ENCODE data around the gene LSMEM2.
"Not testable (repeated sequence)": the region's sequence is repeated elsewhere in the genome, so short reads cannot be mapped to it uniquely, and the experiment has no call there.

The LSMEM2 gene

DNA sequence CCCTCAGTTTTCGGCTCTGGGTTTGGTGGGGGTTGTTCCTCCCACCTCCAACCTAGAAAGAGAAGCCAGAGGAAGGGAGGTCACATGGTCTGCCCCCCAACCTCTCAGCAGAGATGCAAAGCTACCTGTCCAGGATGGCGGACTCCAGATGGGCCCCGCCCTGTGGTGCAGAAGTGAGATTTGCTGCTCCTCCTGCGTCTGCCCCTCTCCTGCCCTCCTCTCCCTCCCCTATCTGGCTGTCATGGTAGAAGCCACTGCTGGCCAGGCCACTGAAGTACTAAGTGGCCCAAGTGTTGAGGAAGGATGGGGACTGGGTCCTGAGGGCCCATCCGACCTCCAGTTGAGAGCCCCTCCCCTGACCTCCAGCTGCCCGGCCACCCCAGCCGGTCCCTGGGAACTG lies 12.1 kb upstream of the LSMEM2 start:
- DNase-seq, result no peak

DNA sequence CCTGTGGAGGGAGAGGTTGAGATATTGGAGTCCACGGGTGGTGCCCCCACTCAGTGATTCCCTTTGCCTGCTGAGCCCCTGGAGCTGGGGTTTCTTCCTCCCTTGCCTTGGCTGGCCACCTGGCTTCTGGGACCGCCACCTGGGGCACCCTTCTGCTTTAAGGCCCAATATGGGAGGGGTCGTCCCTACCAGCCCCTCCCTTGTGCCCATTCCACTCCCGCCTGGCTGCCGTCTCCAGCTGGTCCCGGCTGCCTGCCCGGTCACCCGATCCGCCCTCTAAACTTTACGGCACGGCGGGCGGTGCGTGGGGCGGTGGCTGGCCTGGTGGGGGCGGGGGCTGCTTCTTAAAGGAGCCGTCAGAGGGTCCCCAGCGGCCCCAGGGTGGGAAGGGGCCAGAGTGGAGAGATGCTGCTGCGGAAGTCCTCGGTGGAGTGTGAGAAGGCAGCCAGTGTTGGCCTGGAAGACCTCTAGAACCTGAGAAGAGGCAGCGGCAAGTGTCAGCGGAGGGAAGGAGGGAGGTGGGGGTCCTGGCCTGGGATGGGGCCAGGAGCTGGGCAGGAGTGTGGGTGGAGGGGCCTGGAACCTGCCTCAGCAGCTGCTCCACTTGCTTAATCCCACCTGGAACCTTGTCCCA lies 11.5 kb upstream of the LSMEM2 start:
- no peak for DNase-seq

DNA sequence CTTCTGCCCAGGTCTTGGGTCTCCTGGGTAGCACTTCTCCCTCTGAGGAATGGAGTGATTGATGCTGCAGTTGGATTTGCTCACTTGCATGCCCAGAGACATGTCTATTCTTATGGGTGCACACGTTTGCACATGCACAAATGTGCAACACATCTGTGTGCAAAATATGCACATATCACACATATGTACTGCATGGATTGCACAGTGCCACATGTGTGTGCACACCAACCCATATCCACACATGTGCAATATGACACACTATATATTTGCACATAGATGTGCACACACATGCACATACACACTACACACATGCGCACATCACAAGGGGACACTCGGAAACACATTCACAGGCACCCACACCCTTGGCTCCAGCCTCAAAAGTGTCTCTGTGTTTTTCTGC lies 10.6 kb upstream of the LSMEM2 start:
- no peak for DNase-seq

DNA sequence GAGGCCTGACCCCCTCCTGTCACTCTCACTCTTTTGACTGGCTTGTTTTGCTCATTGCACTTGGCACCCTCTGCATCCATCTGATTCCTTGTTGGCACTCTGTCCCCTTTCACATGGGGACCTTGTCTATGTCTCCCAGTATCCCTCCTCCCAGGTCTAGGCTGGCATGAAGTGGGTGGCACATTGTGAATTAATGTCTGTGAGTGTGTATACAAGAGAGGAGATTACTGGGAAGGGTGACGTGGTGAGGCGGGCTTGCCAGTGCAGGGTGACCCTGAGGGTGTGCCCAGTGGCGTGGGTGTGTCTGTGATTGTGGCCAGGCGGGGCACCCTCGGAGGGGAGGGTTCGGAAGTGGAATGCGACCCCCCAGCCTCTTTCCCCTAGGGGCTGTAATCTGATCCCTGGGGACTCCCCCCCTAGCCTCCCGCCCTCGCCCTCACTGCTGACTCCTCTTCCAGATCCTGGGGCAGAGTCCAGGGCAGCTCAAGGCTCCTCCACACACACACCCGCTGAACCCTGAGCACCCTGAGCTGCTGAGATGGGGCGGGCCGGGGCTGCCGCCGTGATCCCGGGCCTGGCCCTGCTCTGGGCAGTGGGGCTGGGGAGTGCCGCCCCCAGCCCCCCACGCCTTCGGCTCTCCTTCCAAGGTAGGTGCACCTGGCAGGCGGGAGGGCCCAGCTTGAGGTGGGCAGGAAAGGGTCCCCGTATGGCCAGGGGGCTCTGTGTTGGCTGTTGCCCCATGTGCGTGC lies 10.0 kb upstream of the LSMEM2 start, which contains the start of gene SEMA3B:
Gene SEMA3B, plus strand, starts transcription at position 445 of the 749 bp plus-strand sequence. Its CDS starts 94 bp downstream, at position 539.
- no peak for DNase-seq

DNA sequence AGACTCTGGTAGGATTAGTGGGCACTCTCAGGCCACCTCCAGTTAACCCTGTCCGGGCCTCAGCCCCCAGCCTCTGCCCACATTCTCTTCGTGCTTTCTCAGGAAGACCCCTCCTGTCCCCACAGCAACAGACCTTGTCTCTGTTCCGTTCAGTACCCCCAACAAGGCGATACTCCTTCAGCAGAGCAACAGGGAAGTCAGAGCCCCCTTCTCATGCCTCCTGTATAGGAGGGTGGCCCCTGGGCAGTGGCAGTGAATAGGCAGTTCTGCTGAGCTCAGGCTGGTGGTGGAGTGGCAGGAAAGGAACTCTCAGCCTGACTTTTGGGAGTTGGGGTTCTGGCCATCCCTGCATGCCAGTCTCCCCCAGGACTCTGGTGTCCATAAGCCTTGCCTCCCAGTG lies 9.4 kb upstream of the LSMEM2 start:
- DNase-seq, result no peak

DNA sequence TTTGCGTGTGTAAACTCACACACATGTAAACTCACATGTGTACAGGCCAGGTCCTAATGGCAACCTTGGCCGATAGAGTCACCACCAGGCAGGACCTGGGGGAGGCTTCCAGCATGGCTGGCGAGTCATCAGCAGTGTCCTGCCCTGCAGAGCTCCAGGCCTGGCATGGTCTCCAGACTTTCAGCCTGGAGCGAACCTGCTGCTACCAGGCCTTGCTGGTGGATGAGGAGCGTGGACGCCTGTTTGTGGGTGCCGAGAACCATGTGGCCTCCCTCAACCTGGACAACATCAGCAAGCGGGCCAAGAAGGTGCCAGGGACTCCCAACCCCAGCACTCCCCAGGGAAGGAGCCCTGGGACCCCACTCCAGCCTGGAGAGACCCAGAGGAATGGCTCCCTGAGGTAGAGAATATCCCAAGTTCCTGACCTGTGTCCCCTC lies 8.9 kb upstream of the LSMEM2 start:
- no peak for DNase-seq

DNA sequence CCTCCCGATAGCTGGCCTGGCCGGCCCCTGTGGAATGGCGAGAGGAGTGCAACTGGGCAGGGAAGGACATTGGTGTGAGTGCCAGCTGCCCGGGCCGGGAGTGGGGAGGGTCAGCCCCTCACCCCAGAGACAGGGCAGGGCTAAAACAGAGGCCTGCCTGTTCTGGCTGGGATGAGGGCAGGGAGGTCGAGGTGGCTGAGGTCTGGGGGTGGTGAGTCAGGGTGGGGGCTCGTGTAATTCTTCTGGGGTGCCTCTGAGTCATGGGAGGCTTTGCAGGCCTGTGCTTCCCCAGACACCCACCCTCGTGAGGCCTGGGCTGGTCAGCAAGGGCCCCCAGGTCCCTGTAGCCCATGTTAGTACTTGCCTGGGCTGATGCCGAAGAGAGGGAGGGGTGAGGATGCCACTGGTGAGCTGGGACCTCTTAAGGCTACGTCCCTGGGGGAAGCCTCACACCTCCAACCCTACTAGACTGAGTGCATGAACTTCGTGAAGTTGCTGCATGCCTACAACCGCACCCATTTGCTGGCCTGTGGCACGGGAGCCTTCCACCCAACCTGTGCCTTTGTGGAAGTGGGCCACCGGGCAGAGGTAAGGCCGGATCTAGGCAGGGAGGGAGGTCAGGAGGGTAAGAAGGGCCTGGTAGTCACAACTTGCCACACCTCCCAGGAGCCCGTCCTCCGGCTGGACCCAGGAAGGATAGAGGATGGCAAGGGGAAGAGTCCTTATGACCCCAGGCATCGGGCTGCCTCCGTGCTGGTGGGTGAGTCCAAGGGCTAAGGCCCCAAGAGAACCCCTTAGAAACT lies 8.3 kb upstream of the LSMEM2 start:
- no peak for DNase-seq

DNA sequence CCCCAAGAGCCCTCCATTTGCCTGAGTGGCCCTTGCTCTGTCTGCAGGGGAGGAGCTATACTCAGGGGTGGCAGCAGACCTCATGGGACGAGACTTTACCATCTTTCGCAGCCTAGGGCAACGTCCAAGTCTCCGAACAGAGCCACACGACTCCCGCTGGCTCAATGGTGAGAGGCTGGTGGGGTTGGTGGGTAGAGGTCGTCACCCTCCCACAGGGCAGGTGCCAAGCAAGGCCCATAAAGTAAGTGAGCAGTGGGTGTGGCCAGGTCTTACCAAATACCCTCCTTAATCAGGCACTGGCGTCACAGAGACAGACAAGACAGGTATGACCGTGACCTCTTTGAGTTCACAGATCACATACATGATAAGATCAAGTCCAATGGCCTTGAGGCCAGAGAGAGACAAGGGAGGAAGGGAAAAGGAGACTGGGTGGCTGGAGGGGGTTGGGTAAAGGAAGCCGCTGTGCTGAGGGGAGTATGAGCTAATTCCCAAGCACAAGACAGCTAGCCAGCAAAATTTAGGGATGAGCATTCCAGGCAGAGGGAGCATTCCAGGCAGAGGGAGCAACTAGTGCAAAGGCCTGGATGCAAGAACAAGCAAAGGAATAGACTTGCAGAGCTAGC lies 7.5 kb upstream of the LSMEM2 start:
- DNase-seq, result no peak

DNA sequence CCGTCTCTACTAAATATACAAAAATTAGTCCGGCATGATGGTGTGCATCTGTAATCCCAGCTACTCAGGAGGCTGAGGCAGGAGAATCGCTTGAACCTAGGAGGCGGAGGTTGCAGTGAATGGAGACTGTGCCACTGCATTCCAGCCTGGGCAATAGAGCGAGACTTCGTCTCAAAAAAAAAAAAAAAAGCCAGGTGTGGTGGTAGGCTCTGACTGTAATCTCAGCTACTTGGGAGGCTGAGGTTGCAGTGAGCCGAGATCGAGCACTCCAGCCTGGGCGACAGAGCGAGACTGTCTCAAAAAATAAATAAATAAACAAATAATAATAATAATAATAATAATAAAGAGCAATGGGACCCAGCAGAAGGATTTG lies 6.4 kb upstream of the LSMEM2 start:
- DNase-seq, result not testable (repeated sequence)

DNA sequence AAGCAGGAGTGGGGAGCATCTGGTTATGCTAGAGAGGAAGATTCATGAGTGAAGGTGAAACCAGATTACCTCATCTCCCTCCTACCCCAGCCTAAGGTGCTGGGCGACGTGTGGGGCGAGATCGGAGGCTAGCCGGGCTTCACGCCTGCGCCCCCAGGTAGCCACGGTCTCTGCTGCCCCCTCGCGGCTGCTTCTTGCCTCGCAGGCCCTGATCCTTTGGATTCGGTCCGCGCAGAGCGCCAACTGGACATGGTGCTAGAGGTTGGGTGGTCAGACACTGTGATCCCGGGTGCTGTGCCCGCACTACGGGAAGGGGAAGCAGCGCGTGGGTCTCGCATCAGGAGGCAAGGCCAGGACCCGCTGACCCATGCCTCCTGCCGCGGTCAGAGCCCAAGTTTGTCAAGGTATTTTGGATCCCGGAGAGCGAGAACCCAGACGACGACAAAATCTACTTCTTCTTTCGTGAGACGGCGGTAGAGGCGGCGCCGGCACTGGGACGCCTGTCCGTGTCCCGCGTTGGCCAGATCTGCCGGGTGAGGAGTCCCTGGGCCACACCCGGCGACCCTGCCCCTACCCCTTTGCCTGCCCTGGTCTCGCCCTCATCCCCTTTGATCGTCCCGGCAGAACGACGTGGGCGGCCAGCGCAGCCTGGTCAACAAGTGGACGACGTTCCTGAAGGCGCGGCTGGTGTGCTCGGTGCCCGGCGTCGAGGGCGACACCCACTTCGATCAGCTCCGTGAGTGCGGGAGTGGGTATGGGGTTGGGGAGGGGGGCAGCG lies 5.8 kb upstream of the LSMEM2 start:
- peak; percentile 77 for DNase-seq

DNA sequence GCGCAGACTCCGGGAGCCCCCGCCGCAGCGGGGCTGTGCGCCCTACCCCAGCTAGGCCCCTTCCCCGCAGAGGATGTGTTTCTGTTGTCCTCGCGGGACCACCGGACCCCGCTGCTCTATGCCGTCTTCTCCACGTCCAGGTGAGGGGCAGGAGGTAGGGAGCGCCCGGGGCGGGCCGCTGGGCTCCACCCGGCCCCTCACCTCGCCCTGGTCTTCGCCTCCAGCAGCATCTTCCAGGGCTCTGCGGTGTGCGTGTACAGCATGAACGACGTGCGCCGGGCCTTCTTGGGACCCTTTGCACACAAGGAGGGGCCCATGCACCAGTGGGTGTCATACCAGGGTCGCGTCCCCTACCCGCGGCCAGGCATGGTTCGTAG lies 5.2 kb upstream of the LSMEM2 start:
- no peak for DNase-seq

DNA sequence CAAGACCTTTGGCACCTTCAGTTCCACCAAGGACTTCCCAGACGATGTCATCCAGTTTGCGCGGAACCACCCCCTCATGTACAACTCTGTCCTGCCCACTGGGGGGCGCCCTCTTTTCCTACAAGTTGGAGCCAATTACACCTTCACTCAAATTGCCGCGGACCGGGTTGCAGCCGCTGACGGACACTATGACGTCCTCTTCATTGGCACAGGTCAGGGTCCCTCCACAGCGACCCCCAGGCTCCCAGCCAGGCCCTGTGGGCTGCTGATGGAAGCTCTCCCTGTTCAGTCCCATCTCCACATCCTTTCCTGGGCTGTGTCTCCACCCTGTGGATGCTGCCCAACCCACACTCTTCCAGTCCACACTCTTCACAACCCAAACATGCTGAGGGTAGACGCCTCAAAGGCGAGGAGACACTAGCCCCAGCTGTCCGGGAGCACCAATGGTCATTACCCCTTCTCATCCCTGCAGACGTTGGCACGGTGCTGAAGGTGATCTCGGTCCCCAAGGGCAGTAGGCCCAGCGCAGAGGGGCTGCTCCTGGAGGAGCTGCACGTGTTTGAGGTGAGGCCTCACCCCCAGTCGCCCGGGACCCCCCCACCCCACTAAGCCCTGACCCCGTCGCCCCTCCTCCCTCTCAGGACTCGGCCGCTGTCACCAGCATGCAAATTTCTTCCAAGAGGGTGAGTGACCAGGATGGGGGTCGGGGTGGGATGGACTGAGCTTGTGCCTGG lies 4.3 kb upstream of the LSMEM2 start:
- peak; percentile 55 for DNase-seq

DNA sequence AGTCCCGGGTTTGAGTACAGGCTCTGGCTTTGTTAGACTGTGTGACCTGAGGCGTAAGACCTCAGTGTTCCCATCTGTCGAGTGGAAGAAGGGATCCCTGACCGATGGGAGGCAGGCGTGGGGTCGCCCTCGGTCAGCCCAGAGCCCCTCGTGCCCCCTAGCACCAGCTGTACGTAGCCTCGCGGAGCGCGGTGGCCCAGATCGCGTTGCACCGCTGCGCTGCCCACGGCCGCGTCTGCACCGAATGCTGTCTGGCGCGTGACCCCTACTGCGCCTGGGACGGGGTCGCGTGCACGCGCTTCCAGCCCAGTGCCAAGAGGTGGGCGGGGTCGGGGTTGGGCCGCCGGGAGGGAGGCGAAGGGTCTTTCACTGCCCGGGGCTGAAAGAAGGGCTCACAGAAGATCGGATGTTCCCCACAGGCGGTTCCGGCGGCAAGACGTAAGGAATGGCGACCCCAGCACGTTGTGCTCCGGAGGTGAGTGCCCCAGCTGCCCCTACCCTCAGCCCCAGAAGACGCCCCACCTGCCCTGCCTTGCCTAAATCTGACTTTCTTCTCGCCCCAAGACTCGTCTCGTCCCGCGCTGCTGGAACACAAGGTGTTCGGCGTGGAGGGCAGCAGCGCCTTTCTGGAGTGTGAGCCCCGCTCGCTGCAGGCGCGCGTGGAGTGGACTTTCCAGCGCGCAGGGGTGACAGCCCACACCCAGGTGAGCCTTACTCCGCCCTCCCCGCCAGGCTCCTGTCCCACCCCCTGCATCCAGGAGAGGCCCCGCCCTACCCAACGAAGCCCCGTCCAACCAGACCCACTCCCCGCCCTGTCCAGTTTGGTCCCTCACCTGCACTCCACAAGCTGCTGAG lies 3.5 kb upstream of the LSMEM2 start:
- no peak for DNase-seq

DNA sequence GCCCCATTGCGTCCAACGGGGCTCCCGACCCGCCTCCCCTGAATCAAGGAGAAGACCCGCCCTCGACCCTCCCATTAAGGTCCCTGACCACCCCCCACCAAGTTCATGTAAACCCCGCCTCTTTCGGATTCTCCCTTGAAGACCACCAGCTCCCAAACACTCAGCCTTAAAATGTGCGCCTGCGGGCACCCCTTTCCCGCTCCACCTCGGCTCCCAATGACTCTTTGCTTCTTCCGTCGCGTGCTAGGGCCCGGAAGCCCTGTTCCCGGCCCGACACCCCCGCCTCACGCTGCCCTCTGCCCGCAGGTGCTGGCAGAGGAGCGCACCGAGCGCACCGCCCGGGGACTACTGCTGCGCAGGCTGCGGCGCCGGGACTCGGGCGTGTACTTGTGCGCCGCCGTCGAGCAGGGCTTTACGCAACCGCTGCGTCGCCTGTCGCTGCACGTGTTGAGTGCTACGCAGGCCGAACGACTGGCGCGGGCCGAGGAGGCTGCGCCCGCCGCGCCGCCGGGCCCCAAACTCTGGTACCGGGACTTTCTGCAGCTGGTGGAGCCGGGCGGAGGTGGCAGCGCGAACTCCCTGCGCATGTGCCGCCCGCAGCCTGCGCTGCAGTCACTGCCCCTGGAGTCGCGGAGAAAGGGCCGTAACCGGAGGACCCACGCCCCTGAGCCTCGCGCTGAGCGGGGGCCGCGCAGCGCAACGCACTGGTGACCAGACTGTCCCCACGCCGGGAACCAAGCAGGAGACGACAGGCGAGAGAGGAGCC lies 2.7 kb upstream of the LSMEM2 start:
- DNase-seq, result no peak

DNA sequence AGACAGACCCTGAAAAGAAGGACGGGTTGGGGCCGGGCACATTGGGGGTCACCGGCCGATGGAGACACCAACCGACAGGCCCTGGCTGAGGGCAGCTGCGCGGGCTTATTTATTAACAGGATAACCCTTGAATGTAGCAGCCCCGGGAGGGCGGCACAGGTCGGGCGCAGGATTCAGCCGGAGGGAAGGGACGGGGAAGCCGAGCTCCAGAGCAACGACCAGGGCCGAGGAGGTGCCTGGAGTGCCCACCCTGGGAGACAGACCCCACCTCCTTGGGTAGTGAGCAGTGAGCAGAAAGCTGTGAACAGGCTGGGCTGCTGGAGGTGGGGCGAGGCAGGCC lies 2.2 kb upstream of the LSMEM2 start:
- no peak for DNase-seq

DNA sequence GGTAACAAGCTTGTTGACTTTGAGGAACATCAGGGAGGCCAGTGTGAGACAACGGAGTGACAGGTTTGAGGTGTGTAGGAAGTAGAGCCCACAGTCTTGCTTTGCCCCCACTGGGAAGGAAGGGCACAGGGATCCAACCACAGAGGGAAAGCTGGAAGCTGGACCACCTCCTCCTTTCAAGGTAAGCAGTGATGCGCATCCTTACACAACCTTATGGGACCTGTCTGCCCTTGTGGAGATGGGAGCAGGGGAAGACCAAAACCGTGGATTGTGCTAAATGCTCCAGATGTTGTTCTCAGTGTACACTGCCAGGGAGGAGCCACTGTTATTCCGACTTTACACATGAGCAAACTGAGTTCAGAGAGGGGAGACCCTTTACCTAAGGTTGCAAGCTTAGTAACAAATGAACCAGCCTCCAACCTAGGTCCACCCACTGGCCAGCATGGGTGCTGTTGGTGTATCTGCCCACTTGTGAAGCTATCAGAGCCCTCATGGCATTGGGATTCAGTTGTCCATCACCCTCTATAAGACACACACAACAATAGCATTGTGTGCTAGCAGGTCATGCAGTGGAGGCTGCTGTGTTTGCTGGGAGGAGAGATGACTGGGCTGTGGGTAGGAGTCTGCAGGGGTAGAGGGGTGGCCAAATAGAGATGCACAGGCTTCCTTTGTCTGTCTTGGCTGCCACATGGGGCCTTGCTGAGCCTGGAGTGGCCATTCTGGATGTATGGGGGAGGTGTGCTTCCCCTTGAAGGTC lies 586 bp upstream of the LSMEM2 start:
- no peak for DNase-seq

DNA sequence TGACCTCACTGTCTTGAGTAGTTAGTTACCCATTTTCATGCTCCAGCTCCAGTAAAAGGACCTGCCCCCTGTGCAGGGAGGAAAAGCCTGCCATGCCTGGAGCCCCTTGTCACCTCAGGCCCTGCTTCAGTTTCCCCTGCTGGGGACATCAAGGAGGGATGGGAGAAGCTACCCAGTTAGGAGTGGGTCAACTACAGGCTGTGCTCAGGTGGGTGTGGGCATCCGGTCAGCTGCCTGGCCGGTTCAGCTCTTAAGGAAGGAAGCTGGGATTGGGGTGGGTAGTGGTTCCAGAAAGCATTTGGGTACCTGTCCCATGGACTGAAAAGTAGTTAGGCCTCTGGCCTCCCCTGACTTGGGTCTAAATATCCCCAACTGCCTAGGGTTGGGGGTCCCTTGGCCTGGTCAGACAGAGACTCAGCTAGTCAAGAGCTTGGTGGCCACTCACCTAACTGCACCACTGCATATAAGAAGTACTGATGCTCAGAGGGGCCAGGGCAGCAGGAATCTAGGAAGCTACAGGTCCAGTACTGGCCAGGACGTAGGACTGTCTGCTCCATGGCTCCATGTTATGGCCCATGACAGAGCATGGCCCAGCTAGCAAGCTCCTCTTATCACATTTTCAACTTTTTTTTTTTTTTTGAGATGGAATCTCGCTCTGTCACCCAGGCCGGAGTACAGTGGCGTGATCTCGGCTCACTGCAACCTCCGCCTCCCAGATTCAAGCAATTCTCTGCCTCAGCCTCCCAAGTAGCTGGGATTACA lies 549 bp downstream of the LSMEM2 start:
- DNase-seq, result no peak

DNA sequence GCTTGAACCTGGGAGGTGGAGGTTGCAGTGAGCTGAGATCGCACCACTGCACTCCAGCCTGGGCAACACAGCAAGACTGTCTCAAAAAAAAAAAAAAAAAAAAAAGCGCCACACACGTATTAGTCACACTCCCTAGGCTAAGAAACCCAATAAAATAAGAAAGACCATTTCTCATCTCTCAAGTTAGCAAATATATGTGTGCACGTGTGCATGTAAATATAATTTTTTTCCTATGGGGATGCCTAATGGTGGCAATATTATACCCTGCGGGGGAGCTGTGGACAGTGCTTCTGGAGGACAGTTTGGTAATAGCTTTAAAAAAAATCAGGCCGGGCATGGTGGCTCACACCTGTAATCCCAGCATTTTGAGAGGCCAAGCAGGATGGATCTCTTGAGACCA lies 5.2 kb downstream of the LSMEM2 start:
- not testable (repeated sequence) for DNase-seq
